HL-60/S4 treated with phorbol 12-myristate 13-acetate at 8.2 ng/mL for 4 days and 3 days (cell line): Measurements from ENCODE around the gene ADAMTS19.

ENCODE experiments used
- in situ Hi-C: fragments of 300-500 bp; cut with MboI; formaldehyde crosslinking; loops from 2 replicates; pipeline ENCODE4 v1.15.0; 2022; ENCODE audit warnings: low sequenced_read_pairs

The ADAMTS19 gene

DNA sequence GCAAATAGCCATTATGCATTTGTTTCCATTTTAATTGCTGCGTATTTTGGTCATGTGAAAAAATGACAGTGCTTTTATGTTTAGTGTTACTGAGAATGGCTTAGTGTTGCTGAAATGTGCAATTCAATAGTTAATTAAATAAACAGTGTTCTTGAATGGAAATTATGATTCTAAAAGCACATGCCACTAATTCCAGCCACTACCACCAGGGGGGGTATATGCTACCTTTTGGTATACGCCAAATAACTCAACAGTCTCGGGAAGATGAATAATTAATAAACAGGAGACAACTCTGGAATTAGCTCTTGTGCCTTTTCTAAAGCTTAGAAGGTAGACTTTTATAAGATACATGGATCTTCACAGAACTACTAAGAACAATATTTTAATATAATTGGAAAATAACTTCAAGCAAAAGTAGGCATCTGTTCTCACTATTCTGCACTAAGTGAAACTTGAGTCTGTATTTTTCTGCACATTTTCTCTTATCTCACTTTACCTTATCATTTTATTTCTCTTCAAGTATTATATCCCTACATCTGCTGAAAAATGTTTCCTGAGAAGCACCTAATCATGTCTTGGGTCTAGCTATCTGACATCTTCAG is 204.3 kb downstream of the ADAMTS19 start:
- in situ Hi-C loops = no loop called here

DNA sequence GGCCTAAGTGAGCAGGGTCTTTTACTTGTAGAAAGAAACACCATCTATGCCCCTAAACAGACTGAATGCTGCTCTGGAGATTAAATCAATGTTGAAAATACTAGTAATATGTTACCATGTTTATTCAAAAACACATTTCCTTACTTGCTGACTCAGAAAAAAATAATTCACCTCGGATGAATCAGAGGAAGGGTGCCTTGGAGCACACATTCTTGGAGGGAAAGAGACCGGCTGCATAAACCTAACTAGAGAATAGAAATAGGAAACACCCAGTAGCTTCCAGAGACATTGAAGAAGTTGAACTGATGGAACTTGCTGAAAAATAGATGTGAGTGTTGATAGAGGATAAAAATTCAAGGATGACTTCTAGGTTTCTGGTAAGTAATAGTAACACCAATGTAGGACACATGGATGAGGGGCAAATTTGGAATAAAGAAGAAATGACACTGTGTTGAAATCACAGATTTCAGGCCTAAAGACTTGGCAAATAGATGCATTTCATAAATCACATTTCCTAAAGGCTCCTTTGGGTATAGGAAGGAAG is 210.9 kb downstream of the ADAMTS19 start:
- in situ Hi-C loops = no loop called here

DNA sequence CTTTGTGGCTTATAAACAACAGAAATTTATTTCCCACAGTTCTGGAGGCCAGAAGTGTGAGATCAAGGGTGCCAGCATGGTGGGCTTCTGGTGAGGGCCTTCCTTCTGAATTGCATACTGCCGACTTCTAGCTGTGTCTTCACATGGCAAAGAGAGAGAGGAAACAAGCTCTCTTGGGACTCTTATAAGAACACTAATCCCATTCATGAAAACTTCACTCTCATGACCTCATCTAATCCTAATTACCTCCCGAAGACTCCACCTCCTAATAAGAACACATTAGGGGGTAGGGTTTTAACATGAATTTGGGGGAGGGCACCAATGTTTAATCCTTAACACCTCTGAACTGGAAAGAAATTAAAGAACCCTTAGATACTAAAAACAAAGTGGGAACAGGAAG is 211.9 kb downstream of the ADAMTS19 start:
- in situ Hi-C loops = no loop called here

DNA sequence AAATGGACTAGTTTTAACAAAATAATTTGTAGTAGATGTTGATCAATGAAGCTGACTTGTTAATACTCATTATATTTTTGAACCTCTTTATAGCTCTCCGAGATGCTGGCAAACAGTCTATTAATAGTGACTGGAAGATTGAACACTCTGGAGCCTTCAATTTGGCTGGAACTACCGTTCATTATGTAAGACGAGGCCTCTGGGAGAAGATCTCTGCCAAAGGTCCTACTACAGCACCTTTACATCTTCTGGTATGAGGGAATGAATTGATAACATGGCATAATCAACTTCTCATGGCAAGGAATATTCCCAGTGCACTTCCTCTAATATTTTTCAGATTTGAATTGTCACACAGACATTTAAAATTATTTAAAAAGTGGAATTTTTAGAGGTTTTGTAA is 219.6 kb downstream of the ADAMTS19 start:
- in situ Hi-C loops = no loop called here

DNA sequence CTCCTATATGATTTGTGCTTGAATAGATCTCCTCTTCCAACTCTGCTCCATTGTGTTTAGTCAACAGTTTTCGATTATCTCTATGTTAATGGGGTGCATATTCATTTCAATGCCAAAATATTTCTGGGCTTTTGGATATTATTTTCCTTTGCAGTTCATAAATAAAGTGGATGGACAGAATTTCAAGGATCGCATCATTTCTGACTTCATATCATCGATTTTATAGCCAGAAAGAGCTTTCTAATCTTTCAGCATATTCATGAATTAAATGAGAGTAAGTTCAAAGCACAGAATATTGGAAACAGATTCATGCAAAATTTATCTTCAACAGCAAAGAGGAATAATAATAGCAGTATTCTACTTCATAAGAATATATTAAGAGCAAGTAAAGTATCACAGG is 227.8 kb downstream of the ADAMTS19 start:
- in situ Hi-C loops = no loop called here

DNA sequence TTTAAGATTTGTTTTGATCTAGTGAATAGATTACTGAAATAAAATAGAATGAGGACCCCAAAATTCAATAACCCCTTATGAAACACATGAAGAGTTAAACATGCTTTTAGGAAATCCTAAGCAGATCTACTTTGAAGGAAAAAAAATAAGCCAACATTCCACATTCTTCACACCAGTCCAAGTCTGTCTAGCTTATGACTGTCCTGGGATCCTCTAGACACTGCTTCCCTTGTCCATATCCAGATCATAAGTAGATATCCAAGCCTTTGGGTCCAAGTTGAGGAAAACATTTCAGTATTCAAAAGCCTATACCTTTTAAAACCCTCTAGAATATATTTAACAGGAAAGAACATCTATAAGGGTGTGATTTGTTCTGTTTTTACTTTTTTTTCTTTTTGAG is 228.9 kb downstream of the ADAMTS19 start:
- in situ Hi-C loops = no loop called here

DNA sequence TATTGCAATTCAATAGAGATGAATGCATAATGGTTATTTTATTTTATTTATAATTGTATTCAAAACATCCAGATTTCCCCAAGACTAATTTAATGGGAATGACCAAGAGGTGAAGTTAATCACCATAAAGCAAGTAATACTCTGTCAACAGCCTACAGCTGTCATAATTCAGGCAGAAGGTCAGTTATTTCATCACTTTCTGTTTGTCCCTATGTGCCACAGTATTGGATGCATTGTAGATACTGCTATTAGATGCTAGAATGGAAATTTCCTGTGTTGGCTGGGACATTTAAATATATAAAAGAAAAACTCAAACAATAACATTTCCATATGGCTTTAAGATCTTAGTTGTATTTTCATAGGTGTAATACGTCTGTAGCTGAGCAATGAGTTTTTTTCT is 231.1 kb downstream of the ADAMTS19 start:
- in situ Hi-C loops = no loop called here

DNA sequence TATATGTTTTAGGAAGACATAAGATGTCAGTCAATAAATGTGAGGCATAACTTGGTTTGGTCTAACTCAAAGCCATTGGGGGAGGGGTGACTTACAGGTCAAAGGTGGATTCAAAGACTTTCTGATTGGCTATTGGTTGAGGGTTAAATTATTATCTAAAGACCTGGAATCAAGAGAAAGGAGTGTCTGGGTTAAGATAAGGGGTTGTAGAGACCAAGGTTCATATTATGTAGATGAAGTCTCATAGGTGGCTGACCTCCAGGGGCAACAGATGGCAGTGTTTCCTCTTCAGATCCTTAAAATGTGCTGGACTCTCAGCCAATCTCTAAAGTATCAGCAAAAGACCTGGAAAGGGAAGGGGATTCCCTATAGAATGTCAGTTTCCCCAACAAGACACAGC is 236.5 kb downstream of the ADAMTS19 start:
- in situ Hi-C loops = no loop called here

DNA sequence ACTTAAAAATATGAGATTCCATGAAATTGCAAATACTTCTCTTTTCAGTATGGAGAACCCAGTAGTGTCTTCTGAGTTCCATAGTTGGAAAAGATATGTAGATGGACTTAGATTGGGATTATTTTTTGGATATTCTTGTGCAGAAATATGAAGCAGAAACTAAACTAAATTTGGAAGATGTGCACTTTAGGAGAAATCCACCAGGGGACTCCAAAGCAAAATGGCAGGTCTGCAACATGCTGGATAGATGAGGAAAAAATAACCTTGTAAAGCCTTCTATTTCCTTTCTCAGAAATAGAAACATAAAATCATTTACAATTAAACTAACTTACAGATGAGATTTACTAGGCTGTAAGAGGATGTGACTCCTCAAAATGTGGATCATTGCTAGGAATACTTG is 238.6 kb downstream of the ADAMTS19 start:
- in situ Hi-C loops = no loop called here

DNA sequence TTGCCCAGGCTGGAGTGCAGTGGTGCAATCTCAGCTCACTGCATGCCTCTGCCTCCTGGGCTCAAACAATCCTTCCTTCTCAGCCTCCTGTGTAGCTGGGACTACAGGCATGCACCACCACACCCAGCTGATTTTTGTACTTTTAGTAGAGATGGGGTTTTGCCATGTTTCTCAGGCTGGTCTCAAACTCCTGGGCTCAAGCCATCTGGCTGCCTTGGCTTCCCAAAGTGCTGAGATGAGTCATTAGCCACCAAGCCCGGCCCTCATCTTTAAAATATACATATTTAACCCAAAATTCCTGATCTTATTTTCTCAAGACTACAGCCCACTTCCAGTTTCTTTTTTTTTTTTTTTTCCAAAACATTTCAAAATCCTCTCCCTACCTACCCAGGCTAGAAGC is 256.1 kb downstream of the ADAMTS19 start:
- in situ Hi-C loops = no loop called here

DNA sequence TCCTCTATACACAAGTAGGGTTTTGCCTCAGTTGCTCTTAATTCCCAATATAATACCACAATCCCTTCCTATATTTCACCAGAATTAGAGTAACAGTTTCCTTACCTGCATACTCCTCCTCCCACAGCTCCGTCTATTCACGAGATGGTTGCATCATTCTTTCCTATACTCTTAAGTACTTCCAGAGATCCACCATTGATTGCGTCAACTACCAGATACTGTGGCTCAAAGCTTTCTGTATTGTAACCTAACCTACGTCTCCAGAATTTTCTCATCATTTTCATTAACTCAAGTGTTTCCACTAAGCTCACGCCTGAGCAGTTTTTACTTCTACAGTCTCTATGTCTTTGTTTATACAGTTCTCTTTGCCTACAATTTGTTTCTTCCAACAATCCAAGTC is 256.6 kb downstream of the ADAMTS19 start:
- in situ Hi-C loops = no loop called here

DNA sequence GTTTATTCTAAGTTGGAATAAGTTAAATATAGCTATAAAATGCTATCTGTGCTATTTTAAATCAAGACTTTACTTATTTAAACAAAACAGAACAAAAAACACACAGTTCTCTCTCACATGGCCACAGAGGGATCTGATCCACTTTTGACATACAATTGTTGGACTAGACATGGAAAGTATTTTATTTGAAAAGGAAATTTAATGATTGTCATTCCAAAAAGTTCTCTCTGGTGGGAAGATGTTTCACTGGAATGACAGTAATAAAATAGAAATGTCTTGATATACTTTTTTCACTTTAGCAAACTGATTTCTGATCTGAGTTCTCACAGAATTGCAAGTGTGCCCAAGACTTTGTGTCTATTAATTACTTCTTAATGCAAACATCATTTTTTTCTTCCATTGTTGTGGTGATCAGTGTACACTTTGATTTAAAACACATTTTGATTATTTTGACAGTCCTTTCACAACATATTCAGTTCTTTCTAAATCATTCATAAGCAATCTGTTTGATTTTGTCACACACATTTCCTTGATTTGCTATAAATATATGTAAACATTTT is 257.7 kb downstream of the ADAMTS19 start:
- in situ Hi-C loops = no loop called here

DNA sequence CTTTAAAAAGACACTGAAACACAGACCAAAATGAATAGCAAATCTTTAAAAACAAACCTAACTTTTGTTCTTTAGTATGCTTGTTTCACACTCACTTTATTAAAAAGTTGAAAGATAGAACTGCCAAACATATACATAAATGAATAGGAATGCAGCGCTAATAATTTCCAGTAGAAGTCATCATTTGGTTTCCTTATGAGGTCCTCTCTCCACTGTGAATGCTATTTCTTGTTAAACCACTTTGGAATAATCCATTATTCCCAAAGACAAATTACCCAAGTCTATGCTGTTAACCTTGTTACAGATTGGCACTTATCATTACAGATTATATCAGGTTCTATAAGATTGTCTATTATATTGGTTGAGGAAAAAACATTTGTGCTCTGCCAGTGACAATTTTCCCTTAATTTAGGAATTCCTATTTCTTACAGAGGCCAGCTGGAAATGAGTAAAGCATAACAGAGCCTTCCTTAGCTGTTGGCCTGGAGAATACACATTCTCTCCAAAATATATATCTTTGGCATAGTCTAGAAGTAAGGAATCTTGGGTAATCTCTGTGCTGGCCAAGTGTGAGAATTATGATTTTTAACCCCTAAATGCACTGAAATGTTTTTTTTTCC is 258.5 kb downstream of the ADAMTS19 start:
- in situ Hi-C loops = no loop called here

DNA sequence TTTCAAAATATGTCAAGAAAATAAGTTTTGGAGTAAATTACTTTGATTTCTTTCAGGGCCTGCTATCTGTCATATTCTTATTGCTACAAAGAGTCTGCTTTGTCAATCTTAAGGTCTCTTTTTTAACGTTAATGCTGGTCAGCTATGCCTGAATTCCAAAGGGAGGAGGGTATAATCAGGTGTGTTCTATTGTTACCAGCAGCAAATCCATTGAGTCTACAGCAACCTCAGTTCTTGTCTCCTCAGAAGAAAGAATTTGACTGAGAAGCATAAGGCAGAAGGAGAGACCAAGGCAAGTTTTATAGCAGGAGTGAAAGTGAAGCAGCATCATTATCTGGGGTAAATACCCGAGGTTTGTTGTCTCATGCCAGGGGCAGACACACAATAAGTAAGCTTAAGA is 264.1 kb downstream of the ADAMTS19 start:
- in situ Hi-C loops = no loop called here

DNA sequence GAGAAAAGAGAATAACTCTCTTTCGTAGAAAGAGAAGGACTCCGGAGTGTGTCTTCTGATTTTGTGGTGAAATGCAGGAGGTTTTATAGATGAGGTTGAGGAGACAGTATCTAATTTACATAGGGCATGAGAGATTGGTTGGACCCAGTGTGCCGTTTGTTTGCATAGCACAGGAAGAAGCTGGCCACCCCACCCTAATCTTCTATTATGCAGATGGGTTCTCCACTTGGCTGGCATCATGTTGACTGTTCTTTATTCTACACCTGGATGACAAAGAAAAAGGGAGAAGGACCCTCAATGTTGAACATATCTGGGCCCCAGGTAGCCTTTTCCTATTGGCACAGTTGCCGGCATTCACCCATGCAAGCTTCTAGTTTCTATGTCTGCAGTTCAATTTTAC is 264.5 kb downstream of the ADAMTS19 start:
- in situ Hi-C loops = no loop called here

DNA sequence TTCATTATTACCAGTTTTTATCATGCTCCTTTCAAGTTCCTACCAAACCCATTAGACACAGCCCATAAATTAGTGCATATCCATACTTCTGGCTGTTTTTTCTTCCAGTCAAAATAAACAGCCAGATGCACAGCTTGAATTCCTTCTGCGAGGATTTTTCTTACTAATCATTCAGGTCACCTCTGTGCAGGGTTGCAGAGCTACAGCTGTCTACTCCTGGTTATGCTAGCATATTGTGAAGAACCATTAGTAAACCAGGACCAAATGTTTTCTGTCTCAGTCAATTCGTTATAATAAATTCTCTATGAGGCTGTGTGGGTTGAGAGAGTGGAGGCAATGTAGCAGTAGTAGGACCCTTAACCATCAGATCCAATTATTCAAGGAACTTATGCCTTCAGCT is 279.7 kb downstream of the ADAMTS19 start:
- in situ Hi-C loops = no loop called here

DNA sequence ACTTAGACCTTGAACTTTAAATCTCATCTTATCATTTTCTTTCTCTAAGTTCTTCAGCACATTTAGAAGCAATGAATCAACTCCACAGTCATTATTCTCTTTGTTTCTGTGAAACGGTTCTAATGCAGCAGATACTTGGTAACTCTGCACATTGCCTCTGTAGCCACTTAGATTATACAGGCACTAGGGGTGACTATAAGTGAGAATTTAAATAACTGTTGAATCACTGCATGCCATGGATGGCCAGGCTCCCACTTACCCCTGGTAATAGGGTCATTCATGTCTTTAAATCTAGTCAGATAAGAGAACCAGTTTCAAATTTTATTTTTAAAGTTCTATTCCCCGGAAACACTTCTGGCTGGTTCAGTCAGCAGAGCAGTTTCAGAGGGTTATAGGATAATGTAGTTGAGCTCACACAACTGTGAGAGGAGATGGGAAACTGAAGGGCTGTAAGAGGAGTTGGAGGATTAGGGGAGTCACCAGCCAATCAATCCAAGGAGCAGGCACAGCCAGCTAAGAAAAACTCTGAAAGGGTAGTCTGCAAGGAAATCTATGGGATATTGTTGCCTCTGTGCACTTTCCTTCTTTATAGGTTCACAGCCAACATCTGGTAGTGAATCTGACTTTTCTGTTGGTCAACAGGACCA is 283.6 kb downstream of the ADAMTS19 start:
- in situ Hi-C loops = no loop called here

DNA sequence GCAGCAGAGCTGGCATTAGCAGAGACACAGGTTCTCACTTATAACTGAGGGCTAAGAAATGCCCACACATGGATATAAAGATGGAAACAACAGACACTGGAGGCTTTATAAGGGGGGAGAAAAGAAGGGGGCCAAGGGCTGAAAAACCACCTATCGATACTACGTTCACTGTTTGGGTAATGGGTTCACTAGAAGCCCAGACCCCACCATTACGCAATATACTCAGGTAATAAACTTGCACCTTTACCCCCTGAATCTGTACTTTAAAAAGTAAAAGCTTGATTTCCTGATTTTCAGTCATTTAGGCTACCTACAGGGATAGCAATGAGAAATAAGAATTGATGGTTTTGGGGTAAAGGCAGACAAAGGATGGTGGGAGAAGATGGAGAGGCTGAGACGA is 285.9 kb downstream of the ADAMTS19 start:
- in situ Hi-C loops = no loop called here

DNA sequence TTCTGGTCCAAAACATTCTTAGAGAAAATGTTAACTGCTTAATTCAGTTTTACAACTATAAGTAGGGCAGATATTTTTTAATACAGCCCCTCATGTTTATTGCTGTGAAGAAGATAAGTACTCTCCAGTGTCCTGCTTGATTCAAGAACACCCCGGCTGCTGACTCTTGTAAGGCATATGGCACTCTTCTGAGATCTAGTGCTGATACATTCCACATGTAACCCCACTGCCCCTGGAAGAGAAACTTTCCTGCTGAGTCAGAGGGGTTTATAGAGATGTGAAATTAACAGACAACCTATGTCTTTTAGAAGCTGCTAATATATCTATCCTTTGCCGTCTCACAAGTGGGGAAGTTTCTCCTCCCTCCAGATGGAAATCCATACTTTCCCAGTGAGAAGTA is 286.8 kb downstream of the ADAMTS19 start:
- in situ Hi-C loops = no loop called here

DNA sequence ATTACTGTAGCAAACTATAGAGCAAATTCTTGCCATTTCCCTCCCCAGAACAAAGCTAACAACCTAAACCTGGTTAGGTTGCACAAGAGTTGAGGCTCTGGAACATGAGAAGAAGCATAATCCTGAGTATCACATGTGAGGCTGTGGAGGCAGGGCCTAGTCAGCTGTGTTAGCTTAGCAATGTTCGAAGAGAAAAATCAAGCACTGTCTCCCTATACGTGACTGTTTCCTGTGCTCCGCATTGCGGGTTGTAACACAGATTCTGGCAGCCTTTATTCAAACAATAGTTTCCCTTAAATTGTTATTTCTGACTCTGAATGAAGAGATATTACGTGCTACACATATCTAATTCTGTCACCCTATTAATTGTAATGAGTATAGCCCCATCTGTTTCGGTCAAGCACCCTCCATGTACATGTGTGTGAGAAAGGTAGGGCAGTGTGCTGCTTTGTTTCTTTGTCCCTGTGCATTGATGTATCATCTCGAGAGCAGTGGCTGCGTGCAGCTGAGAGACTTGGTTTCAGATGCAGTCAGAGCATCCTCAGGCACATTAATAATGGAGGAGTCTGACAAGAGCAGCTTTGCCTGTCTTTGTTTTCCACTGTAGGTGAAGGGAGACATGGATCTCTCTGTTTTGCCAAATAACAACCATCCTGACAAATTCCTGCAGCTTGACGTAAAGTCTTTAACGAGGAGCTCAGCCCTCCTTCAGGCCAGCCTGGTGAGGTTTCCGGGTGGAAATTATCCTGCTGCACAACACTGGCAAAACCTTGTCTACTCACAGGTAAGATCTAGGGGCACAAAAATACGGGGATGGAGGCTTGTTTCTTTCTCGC is 287.7 kb downstream of the ADAMTS19 start, which contains the start of gene MINAR2:
MINAR2 (plus strand) TSS at position 523 of the 836 bp plus-strand sequence; CDS start at position 620, 97 bp downstream.
- in situ Hi-C loops = no loop called here
